Uterus (tissue), 2 donors: Measurements from ENCODE around the gene OR2A7.
"Not testable (repeated sequence)": the region's sequence is repeated elsewhere in the genome, so short reads cannot be mapped to it uniquely, and the experiment has no call there.

ENCODE experiments used
- CTCF ChIP-seq, 4 experiments: fragments of 200-600 bp in 2 of 4; fragments of 450-650 bp in 2 of 4; sonication (generic) in 2 of 4; IDR thresholded peaks; one replicate each; pipeline ENCODE4 v1.5.1; 2016 to 2019; ENCODE audit warnings: antibody characterized with exemption in 4 of 4, mild to moderate bottlenecking in 2 of 4, moderate library complexity in 1 of 4
- POLR2A ChIP-seq, 2 donors: fragments of 450-650 bp; IDR thresholded peaks; one replicate each; pipeline ENCODE4 v1.6.1; 2016; ENCODE audit warnings: antibody characterized with exemption in 2 of 2, mild to moderate bottlenecking in 1 of 2, moderate library complexity in 1 of 2

- TF ChIP-seq CTCF, POLR2A (IDR thresholded peaks at IDR 0.05): not testable (repeated sequence)
Observed at GRCh38 chr7:144218581-144218980, 46.0 kb downstream of the OR2A7 start.
